Loucy (cell line): ENCODE results near the gene LAPTM5.

Experiments used
- CTCF ChIP-seq: fragments of 200-600 bp; sonication (generic); conservative IDR thresholded peaks from 2 replicates; pipeline ENCODE4 v1.5.1; 2014; ENCODE audit warnings: mild to moderate bottlenecking, antibody characterized with exemption, low read length
- EZH2phosphoT487 ChIP-seq: fragments of 200-600 bp; IDR thresholded peaks from 2 replicates; pipeline ENCODE4 v1.6.1; 2018; ENCODE audit warnings: antibody characterized with exemption, mild to moderate bottlenecking, moderate library complexity, borderline replicate concordance

GRCh38 chr1:30728832-30729638 lies 28.5 kb downstream of the LAPTM5 start:
- no peak for TF ChIP-seq CTCF
- no peak for TF ChIP-seq EZH2phosphoT487
